GM12878 (cell line): ENCODE measurements around the gene FBN2. TPM values are rescaled to one million over a fixed set of nuclear protein-coding genes. Genes with fewer than 3 reads are reported as not detected.

ENCODE experiments used
- ATAC-seq: fragments of 200-7000 bp; cut with Tn5 transposase; 3 replicates; pipeline ENCODE4 v1.9.1; 2020; ENCODE audit warnings: mild to moderate bottlenecking, moderate library complexity
- BruUV-seq: library from RNA; stranded (reverse); fragments of 400-500 nt; replicated peaks from 2 replicates; lab custom pipeline; 2021; lab: Mats Ljungman, UMichigan
- CTCF ChIA-PET: fragments of 300-600 bp; sonication (Branson Sonifier 250); formaldehyde crosslinking; extraction: SDS; loops from one replicate; lab custom pipeline; 2021; ENCODE audit warnings: inconsistent platforms; lab: Yijun Ruan, JAX
- POLR2A ChIA-PET: fragments of 350-600 bp; formaldehyde crosslinking; extraction: SDS; loops from one replicate; lab custom pipeline; 2021; ENCODE audit warnings: inconsistent platforms; lab: Charles Lee
- RAD21 ChIA-PET: fragments of 300-600 bp; sonication (Branson Sonifier 250); formaldehyde crosslinking; loops from one replicate; lab custom pipeline; 2023; ENCODE audit warnings: antibody characterized with exemption; ENCODE audit not compliant: unreplicated experiment; lab: Charles Lee
- SMC1A ChIA-PET: fragments of 300-600 bp; sonication (Branson Sonifier 250); formaldehyde crosslinking; loops from one replicate; lab custom pipeline; 2023; ENCODE audit not compliant: unreplicated experiment, uncharacterized antibody; lab: Charles Lee
- DNase-seq: peaks from one replicate; pipeline ENCODE4 v3.0.0-alpha.2; 2011; ENCODE audit warnings: low read depth, low spot score
- FAIRE-seq: peaks from 3 replicates; lab custom pipeline; 2011; peaks lifted over from hg19 to GRCh38; lab: Jason Lieb, UNC
- H2AFZ ChIP-seq: 2 replicates; pipeline ENCODE4 v1.6.0; 2011; ENCODE audit warnings: low read depth, low read length, control low read depth; ENCODE audit not compliant: control insufficient read depth
- H3K27ac ChIP-seq: 2 replicates; pipeline ENCODE4 v1.5.1; 2011; ENCODE audit warnings: control low read depth; ENCODE audit not compliant: control insufficient read depth, insufficient read depth
- H3K27me3 ChIP-seq, 2 experiments: replicated peaks in 1 of 2; 2 replicates each; pipeline versions ENCODE4 v1.6.0 to v1.6.1; 2011; ENCODE audit warnings: low read length in 1 of 2; ENCODE audit not compliant: control insufficient read depth in 2 of 2, insufficient read depth in 2 of 2
- H3K36me3 ChIP-seq, 2 experiments: 2 replicates each; pipeline ENCODE4 v1.5.1; 2011; ENCODE audit warnings: low read length in 1 of 2; ENCODE audit not compliant: control insufficient read depth in 2 of 2, insufficient read depth in 2 of 2
- H3K4me1 ChIP-seq: 2 replicates; pipeline ENCODE4 v1.6.1; 2011; ENCODE audit warnings: mild to moderate bottlenecking, low read length, moderate library complexity, mixed read lengths; ENCODE audit not compliant: control insufficient read depth, insufficient read depth
- H3K4me2 ChIP-seq: 2 replicates; pipeline ENCODE4 v1.6.0; 2011; ENCODE audit warnings: control low read depth; ENCODE audit not compliant: control insufficient read depth, insufficient read depth
- H3K4me3 ChIP-seq: fragments of 200-600 bp; sonication (generic); 2 replicates; pipeline ENCODE4 v1.5.1; 2016
- H3K79me2 ChIP-seq: 2 replicates; pipeline ENCODE4 v1.6.0; 2011; ENCODE audit warnings: low read length; ENCODE audit not compliant: control insufficient read depth, insufficient read depth
- H3K9ac ChIP-seq: 2 replicates; pipeline ENCODE4 v1.8.0; 2011; ENCODE audit warnings: low read length, control low read depth, mixed read lengths; ENCODE audit not compliant: control insufficient read depth, insufficient read depth
- H3K9me3 ChIP-seq: replicated peaks from 3 replicates; pipeline ENCODE4 v1.5.1; 2011; ENCODE audit warnings: mild to moderate bottlenecking, low read length; ENCODE audit not compliant: control insufficient read depth, insufficient read depth
- H4K20me1 ChIP-seq: 2 replicates; pipeline ENCODE4 v1.6.0; 2011; ENCODE audit not compliant: control insufficient read depth, insufficient read depth
- CHD1 ChIP-seq: IDR thresholded peaks from 2 replicates; pipeline ENCODE4 v1.6.1; 2012; ENCODE audit warnings: low read depth, low read length, improper control_type of control experiment
- CREB1 ChIP-seq: IDR thresholded peaks from 2 replicates; pipeline ENCODE4 v1.6.1; 2012; ENCODE audit warnings: low read depth, mild to moderate bottlenecking, inconsistent platforms
- EP300 ChIP-seq, 2 experiments: fragments of 150-350 bp in 1 of 2; IDR thresholded peaks; 2 replicates each; pipeline ENCODE4 v1.6.1; 2011 to 2012; ENCODE audit warnings: low read depth in 2 of 2, low read length in 2 of 2, borderline replicate concordance in 1 of 2, improper control_type of control experiment in 1 of 2, inconsistent platforms in 1 of 2; ENCODE audit not compliant: control insufficient read depth in 1 of 2
- ESRRA ChIP-seq: IDR thresholded peaks from 2 replicates; pipeline ENCODE4 v1.6.1; 2012; ENCODE audit warnings: mild to moderate bottlenecking, low read length, improper control_type of control experiment
- HDAC2 ChIP-seq: fragments of 200-600 bp; sonication (generic); IDR thresholded peaks from 2 replicates; pipeline ENCODE4 v1.6.1; 2017
- KDM1A ChIP-seq: fragments of 200-600 bp; sonication (generic); IDR thresholded peaks from 2 replicates; pipeline ENCODE4 v1.6.1; 2016; ENCODE audit warnings: borderline replicate concordance
- MEF2A ChIP-seq: IDR thresholded peaks from 2 replicates; pipeline ENCODE4 v1.6.1; 2011; ENCODE audit warnings: low read depth, mild to moderate bottlenecking, low read length, moderate library complexity; ENCODE audit not compliant: insufficient read depth
- MEF2B ChIP-seq: fragments of 450-650 bp; IDR thresholded peaks from 2 replicates; pipeline ENCODE4 v1.6.1; 2018; ENCODE audit warnings: mild to moderate bottlenecking, moderate library complexity; ENCODE audit not compliant: partially characterized antibody, poor library complexity, severe bottlenecking
- MXI1 ChIP-seq: fragments of 150-350 bp; IDR thresholded peaks from 2 replicates; pipeline ENCODE4 v1.6.1; 2011; ENCODE audit warnings: low read depth, mild to moderate bottlenecking, inconsistent platforms, low read length, improper control_type of control experiment
- NFXL1 ChIP-seq: fragments of 450-650 bp; IDR thresholded peaks from 2 replicates; pipeline ENCODE4 v1.6.1; 2017; ENCODE audit warnings: antibody characterized with exemption, mild to moderate bottlenecking, borderline replicate concordance
- POLR2A ChIP-seq: IDR thresholded peaks from 2 replicates; pipeline ENCODE4 v1.6.1; 2011; ENCODE audit warnings: low read depth, mild to moderate bottlenecking, low read length
- POLR2AphosphoS5 ChIP-seq: IDR thresholded peaks from 2 replicates; pipeline ENCODE4 v1.6.1; 2011; ENCODE audit warnings: mild to moderate bottlenecking, low read length, inconsistent platforms
- SPI1 ChIP-seq: IDR thresholded peaks from 2 replicates; pipeline ENCODE4 v1.6.1; 2011; ENCODE audit warnings: low read depth, mild to moderate bottlenecking, low read length, moderate library complexity, borderline replicate concordance; ENCODE audit not compliant: insufficient read depth
- STAT3 ChIP-seq: IDR thresholded peaks from 2 replicates; pipeline ENCODE4 v1.6.1; 2011; ENCODE audit warnings: low read depth, low read length, improper control_type of control experiment
- TBL1XR1 ChIP-seq: IDR thresholded peaks from 2 replicates; pipeline ENCODE4 v1.6.1; 2012; ENCODE audit warnings: low read depth, low read length, improper control_type of control experiment
- WRNIP1 ChIP-seq: IDR thresholded peaks from 2 replicates; pipeline ENCODE4 v1.6.1; 2011; ENCODE audit warnings: low read depth, low read length, improper control_type of control experiment, borderline replicate concordance
- YY1 ChIP-seq: IDR thresholded peaks from 2 replicates; pipeline ENCODE4 v1.6.1; 2011; ENCODE audit warnings: low read depth, mild to moderate bottlenecking, low read length
- ZNF217 ChIP-seq: fragments of 450-650 bp; IDR thresholded peaks from 2 replicates; pipeline ENCODE4 v1.6.1; 2017; ENCODE audit warnings: antibody characterized with exemption, mild to moderate bottlenecking
- WGBS: methylation state at CpG from one replicate; pipeline ENCODE4 v1.1.6; 2016; ENCODE audit warnings: low lambda C conversion rate; ENCODE audit not compliant: insufficient replicate concordance, insufficient coverage; ENCODE audit errors: missing lambda C conversion rate; 5-methylcytosine and 5-hydroxymethylcytosine counted together
- in situ Hi-C: fragments of 300-500 bp; cut with MboI; formaldehyde crosslinking; loops from 9 replicates; pipeline ENCODE4 v1.14.3; 2018; ENCODE audit warnings: mixed read lengths
- intact Hi-C: fragments of 100-400 bp; cut with micrococcal nuclease; formaldehyde crosslinking; loops from one replicate; pipeline ENCODE4 v1.14.2; 2022; ENCODE audit not compliant: unreplicated experiment
- polyA plus RNA-seq, 11 experiments: library from polyadenylated mRNA; depleted of rRNA in 4 of 11; unstranded in 6 of 11; stranded (reverse) in 5 of 11; fragments of >200 nt; fragmentation: Nextera tagmentation in 4 of 11; fragmentation: Illumina TruSeq in 1 of 11; extraction: Ambion mirVana in 4 of 11; extraction: Trizol in 1 of 11; gene quantifications; 1 replicate in 1 of 11; 2 replicates in 10 of 11; pipeline versions ENCODE4 v1.2.1 to v1.2.3, GENCODE V29; 2011 to 2016; ENCODE audit warnings: inconsistent platforms in 2 of 11, missing spikeins in 2 of 11, low read depth in 1 of 11
- total RNA-seq, 4 experiments: library from RNA; depleted of rRNA in 3 of 4; stranded (reverse); fragments of >200 nt in 3 of 4; fragmentation: Illumina TruSeq in 1 of 4; extraction: Trizol in 1 of 4; gene quantifications; 2 replicates each; pipeline versions ENCODE4 v1.2.1 to v1.2.3, GENCODE V29; 2013 to 2021
- TF ChIP-seq, protein P1 (sequence below): IDR thresholded peaks from 2 replicates; pipeline ENCODE4 v1.6.1; 2011; ENCODE audit warnings: low read depth, low read length, improper control_type of control experiment, borderline replicate concordance
- TF ChIP-seq, protein P2 (sequence below): fragments of 450-650 bp; IDR thresholded peaks from 2 replicates; pipeline ENCODE4 v1.6.1; 2017; ENCODE audit warnings: mild to moderate bottlenecking, low read depth, inconsistent platforms; ENCODE audit not compliant: poor library complexity, severe bottlenecking

The FBN2 gene
- total and polyA plus RNA-seq, 10 of the 15 experiments (the other 5 are each of a cell fraction or from before 2014, with no cell fraction given), result 0.01 to 0.98 (median 0.10) TPM; not detected in 3

DNA sequence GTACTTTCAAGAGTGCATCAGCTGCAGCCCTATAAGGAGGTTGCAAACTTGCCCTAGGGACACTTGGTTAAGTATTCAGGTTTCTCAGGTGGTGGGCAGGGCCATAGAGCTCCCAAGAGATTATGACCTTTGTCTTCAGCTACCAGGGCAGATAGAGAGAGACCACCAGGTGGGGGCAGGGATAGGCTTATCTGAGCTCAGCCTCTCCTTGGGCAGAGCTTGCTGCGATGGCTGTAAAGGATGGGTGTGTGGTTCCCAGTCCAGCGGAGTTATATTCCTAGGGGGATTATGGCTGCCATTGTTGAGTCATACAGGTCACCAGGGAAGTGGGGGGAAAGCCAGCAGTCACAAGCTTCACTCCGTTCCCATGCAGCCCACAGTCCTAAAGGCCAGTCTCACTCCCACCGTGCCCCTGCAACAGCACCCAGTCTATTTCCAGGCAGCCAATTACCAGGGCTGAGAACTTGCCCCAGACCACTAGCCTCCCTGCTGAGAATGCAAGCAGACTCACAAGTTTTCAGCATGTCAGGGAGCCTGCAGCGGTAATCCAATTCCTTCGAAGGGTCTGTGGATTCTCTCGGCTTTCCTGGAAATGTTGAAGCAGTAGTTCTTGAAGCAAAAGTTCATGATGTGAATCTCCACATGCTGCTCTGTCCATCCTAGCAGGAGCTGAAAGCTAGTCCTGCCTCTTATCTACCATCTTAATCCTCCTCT, 303.0 kb downstream of the FBN2 start:
- no peaks in the 10 kb centered on the region for H3K27me3 ChIP-seq
- no peaks in the 10 kb centered on the region for H3K9me3 ChIP-seq
- H3K36me3 ChIP-seq, result no peaks in the 10 kb centered on the region
- no peak overlapping the region for H2AFZ ChIP-seq
- no peak overlapping the region for H3K27ac ChIP-seq
- CTCF ChIA-PET, result no interaction called here
- 52% methylated on average over 7 of the region's 7 CpGs for WGBS
- ATAC-seq (no peak), FAIRE-seq (no peak), DNase-seq (no peak)
- H3K4me1 ChIP-seq, result no peaks in the 10 kb centered on the region
- H3K9ac ChIP-seq, result no peak overlapping the region
- RAD21 ChIA-PET, result no interaction called here
- no peak overlapping the region for H3K4me3 ChIP-seq
- intact Hi-C loops (no loop called here), in situ Hi-C loops (no loop called here)
- TF ChIP-seq MEF2B, result no peak
- no peak for TF ChIP-seq ESRRA
- TF ChIP-seq NFXL1, result no peak
- no peak for TF ChIP-seq MXI1
- TF ChIP-seq CHD1, result no peak
- no peak for TF ChIP-seq HDAC2
- TF ChIP-seq TBL1XR1, result no peak
- TF ChIP-seq ZNF217, result no peak
- TF ChIP-seq, protein P1, sequence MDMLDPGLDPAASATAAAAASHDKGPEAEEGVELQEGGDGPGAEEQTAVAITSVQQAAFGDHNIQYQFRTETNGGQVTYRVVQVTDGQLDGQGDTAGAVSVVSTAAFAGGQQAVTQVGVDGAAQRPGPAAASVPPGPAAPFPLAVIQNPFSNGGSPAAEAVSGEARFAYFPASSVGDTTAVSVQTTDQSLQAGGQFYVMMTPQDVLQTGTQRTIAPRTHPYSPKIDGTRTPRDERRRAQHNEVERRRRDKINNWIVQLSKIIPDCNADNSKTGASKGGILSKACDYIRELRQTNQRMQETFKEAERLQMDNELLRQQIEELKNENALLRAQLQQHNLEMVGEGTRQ, result no peak
- no peak for TF ChIP-seq MEF2A
- TF ChIP-seq EP300 (IDR thresholded peaks at IDR 0.05; ENCODE audit: borderline replicate concordance in 1 of 2, control insufficient read depth in 1 of 2, low read depth in 2 of 2, low read length in 2 of 2), result no peak
- no peak for TF ChIP-seq WRNIP1
- TF ChIP-seq STAT3, result no peak
- no peak for TF ChIP-seq KDM1A
- TF ChIP-seq POLR2A, result no peak
- no peak for TF ChIP-seq YY1
- TF ChIP-seq SPI1, result no peak
- TF ChIP-seq POLR2AphosphoS5, result no peak
- TF ChIP-seq, protein P2, sequence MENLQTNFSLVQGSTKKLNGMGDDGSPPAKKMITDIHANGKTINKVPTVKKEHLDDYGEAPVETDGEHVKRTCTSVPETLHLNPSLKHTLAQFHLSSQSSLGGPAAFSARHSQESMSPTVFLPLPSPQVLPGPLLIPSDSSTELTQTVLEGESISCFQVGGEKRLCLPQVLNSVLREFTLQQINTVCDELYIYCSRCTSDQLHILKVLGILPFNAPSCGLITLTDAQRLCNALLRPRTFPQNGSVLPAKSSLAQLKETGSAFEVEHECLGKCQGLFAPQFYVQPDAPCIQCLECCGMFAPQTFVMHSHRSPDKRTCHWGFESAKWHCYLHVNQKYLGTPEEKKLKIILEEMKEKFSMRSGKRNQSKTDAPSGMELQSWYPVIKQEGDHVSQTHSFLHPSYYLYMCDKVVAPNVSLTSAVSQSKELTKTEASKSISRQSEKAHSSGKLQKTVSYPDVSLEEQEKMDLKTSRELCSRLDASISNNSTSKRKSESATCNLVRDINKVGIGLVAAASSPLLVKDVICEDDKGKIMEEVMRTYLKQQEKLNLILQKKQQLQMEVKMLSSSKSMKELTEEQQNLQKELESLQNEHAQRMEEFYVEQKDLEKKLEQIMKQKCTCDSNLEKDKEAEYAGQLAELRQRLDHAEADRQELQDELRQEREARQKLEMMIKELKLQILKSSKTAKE, result no peak
- no peak for TF ChIP-seq CREB1
- BruUV-seq, result no TSS peak
- no peaks in the 10 kb centered on the region for H3K79me2 ChIP-seq
- POLR2A ChIA-PET, result no interaction called here
- no peaks in the 10 kb centered on the region for H4K20me1 ChIP-seq
- H3K4me2 ChIP-seq, result no peak overlapping the region
- SMC1A ChIA-PET, result interaction anchor here (0.7 kb wide), 1 partner anchor 76 kb away, joined by 3 read pairs; no protein-coding TSS in a partner anchor
